ENCODE measurements around the gene FIG4.

FIG4 gene

GRCh38 chr6:109762769-109763441 lies 71.8 kb downstream of the FIG4 start:
- DNase-seq = no peak

- DNase-seq = no peak
These were observed 75.1 kb downstream of the FIG4 start for GRCh38 chr6:109766167-109766566.

- no peak for DNase-seq
These were observed 76.9 kb downstream of the FIG4 start for GRCh38 chr6:109767961-109768360.

- no peak for DNase-seq
These were observed 77.4 kb downstream of the FIG4 start for GRCh38 chr6:109768485-109768884.

GRCh38 chr6:109769213-109769612 lies 78.1 kb downstream of the FIG4 start:
- no peak for DNase-seq

GRCh38 chr6:109770047-109770446 lies 79.0 kb downstream of the FIG4 start:
- no peak for DNase-seq

GRCh38 chr6:109770779-109771178 lies 79.7 kb downstream of the FIG4 start:
- no peak for DNase-seq

GRCh38 chr6:109771939-109772755 lies 81.1 kb downstream of the FIG4 start:
- peak; percentile 5 for DNase-seq

GRCh38 chr6:109772883-109773431 lies 81.9 kb downstream of the FIG4 start:
- no peak for DNase-seq

- no peak for DNase-seq
These were observed 89.9 kb downstream of the FIG4 start for GRCh38 chr6:109781001-109781400.

GRCh38 chr6:109782491-109782999 lies 91.4 kb downstream of the FIG4 start:
- no peak for DNase-seq

- DNase-seq = no peak
These were observed 92.3 kb downstream of the FIG4 start for GRCh38 chr6:109783250-109783986.

GRCh38 chr6:109787312-109787711 lies 96.2 kb downstream of the FIG4 start:
- no peak for DNase-seq

GRCh38 chr6:109788687-109789086 lies 97.6 kb downstream of the FIG4 start:
- DNase-seq = no peak

GRCh38 chr6:109790131-109790530 lies 99.0 kb downstream of the FIG4 start:
- no peak for DNase-seq

GRCh38 chr6:109791301-109791700 lies 100.2 kb downstream of the FIG4 start:
- DNase-seq = no peak

GRCh38 chr6:109793021-109793420 lies 101.9 kb downstream of the FIG4 start:
- DNase-seq = no peak

- no peak for DNase-seq
These were observed 102.7 kb downstream of the FIG4 start for GRCh38 chr6:109793792-109794191.

- DNase-seq = no peak
These were observed 103.3 kb downstream of the FIG4 start for GRCh38 chr6:109794201-109794923.

GRCh38 chr6:109795994-109796555 lies 105.0 kb downstream of the FIG4 start:
- DNase-seq = no peak

- no peak for DNase-seq
These were observed 108.0 kb downstream of the FIG4 start for GRCh38 chr6:109799129-109799528.

GRCh38 chr6:109799664-109800063 lies 108.6 kb downstream of the FIG4 start:
- DNase-seq = no peak

Data from CD4-positive, alpha-beta T cell treated with Interleukin-4 for 4 hours (primary cell).